ENCODE data around the gene SLC37A1. TPM values are rescaled to one million over a fixed set of nuclear protein-coding genes. Genes with fewer than 3 reads are reported as not detected.

SLC37A1 gene
- total and polyA plus RNA-seq, 8 donors, result 4.7 to 14.3 (median 7.9) TPM

DNA sequence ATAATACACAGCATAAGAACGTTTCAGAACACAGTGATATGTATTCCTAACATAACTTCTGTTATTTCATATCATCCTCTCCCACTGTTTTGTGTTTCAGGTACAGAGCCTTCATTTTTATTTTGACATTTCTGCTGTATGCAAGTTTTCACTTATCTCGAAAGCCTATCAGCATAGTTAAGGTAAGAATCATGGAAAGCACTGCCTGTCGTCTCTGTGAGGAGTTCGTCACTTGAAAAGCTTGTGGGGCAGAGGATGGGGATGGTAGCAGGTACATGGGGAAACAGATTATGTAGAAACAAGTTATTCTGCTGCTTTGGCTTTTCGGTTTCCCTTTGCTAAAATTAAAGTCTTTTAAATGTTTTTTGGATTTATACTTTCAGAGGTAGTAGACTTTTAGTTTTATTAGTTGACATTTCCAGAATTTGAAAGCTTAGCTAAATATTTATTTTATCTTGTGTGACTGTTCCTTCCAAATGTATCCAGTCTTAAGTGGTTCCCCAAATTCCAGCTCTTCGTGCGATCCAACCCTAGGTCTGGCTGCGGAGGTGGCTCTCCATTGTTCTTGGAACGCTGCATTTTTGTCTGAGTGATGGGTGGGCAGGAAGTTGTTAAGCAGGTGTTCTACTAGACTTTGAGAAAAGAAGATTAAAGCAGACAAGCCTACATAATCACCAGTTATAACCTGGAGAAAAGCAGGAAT is 12.2 kb downstream of the SLC37A1 start:
- TF ChIP-seq, protein P1, sequence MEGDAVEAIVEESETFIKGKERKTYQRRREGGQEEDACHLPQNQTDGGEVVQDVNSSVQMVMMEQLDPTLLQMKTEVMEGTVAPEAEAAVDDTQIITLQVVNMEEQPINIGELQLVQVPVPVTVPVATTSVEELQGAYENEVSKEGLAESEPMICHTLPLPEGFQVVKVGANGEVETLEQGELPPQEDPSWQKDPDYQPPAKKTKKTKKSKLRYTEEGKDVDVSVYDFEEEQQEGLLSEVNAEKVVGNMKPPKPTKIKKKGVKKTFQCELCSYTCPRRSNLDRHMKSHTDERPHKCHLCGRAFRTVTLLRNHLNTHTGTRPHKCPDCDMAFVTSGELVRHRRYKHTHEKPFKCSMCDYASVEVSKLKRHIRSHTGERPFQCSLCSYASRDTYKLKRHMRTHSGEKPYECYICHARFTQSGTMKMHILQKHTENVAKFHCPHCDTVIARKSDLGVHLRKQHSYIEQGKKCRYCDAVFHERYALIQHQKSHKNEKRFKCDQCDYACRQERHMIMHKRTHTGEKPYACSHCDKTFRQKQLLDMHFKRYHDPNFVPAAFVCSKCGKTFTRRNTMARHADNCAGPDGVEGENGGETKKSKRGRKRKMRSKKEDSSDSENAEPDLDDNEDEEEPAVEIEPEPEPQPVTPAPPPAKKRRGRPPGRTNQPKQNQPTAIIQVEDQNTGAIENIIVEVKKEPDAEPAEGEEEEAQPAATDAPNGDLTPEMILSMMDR (IDR thresholded peaks at IDR 0.05), result no peak

GRCh38 chr21:42526379-42526727 is 12.7 kb downstream of the SLC37A1 start:
- 19 to 34% methylated on average over 9 of the region's 9 CpGs for WGBS, 2 donors
- Histone ChIP-seq H3K27me3 (no peaks in the 10 kb centered on the region), H3K4me3 (no peak overlapping the region), H3K9me3 (no peaks in the 10 kb centered on the region), H3K36me3 (no peaks in the 10 kb centered on the region), H3K27ac (peak overlapping the region in 2 of 4 donors; percentile 25 to 57), H3K4me1 (peaks cover 0 to 18% (median 10%) of the 10 kb centered on the region in 3 donors)
- peak; percentile 68 to 77 (median 72) for ATAC-seq
- intact Hi-C loops (cut with DNase I), result no loop called here
- FAIRE-seq, result no peak
- DNase-seq, result peak in 5 of 6 donors; percentile 40 to 82 (median 67)
- TF ChIP-seq, protein P1 (IDR thresholded peaks at IDR 0.05), result no peak

More for the DNA sequence above, 12.2 kb downstream of the SLC37A1 start:
- peaks cover 0 to 18% (median 10%) of the 10 kb centered on the region in 3 donors for H3K4me1 ChIP-seq
- peak overlapping the region in 3 of 4 donors; percentile 2 to 57 (median 25) for H3K27ac ChIP-seq
- H3K4me3 ChIP-seq, result no peak overlapping the region
- no peaks in the 10 kb centered on the region for H3K36me3 ChIP-seq
- ATAC-seq, result no peak
- no peaks in the 10 kb centered on the region for H3K27me3 ChIP-seq
- WGBS, 2 donors, result 61 to 67% methylated on average over 9 of the region's 9 CpGs
- FAIRE-seq, result no peak
- no peak for DNase-seq
- H3K9me3 ChIP-seq, result no peaks in the 10 kb centered on the region
- intact Hi-C loops (cut with DNase I), result no loop called here

GRCh38 chr21:42527127-42527488 is 13.5 kb downstream of the SLC37A1 start:
- Histone ChIP-seq H3K36me3 (no peaks in the 10 kb centered on the region), H3K4me1 (peaks cover 0 to 18% (median 10%) of the 10 kb centered on the region in 3 donors), H3K9me3 (no peaks in the 10 kb centered on the region), H3K4me3 (no peak overlapping the region), H3K27me3 (no peaks in the 10 kb centered on the region), H3K27ac (peak overlapping the region in 1 of 4 donors; percentile 57)
- DNase-seq (no peak), FAIRE-seq (no peak), ATAC-seq (no peak)
- 91 to 92% methylated on average over 8 of the region's 8 CpGs for WGBS, 2 donors
- TF ChIP-seq, protein P1 (IDR thresholded peaks at IDR 0.05), result no peak
- intact Hi-C loops (cut with DNase I), result no loop called here

DNA sequence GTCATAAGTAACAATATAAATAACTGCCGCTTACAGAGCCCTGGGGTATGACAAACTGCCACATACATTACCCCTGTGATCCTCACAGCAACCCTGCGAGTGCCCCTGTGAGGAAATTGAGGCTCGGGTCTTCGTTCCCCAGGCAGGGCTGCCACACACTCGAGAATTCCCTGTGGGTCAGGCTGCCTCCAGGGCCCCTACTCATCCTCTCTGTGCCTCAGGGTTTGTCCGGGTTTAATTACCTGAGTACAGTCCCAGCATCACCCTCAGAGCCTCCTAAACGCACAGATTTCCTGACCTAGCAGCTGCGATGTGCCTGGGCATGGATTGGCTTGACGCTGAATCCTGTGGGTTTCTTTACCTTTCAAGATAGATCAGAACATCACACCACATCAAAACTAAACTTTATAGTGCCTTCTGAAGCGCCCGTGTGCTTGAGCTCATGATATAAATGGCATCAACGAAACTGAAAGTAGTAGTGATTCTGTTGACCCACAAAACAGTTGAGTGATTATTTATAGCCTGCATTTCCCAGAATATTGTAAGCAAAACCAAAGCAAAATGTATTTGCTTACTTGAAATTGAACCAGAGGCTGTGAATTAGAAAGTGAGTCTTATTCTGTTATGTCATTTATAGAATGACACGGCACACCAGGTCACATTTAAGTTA is 14.0 kb downstream of the SLC37A1 start:
- ATAC-seq, result peak in 1 of 4 donors; percentile 40
- 80 to 84% methylated on average over 13 of the region's 13 CpGs for WGBS, 2 donors

More for the DNA sequence above, 14.0 kb downstream of the SLC37A1 start:
- Histone ChIP-seq H3K4me3 (no peak overlapping the region), H3K9me3 (no peaks in the 10 kb centered on the region), H3K27me3 (no peaks in the 10 kb centered on the region), H3K4me1 (peaks cover 0 to 18% (median 10%) of the 10 kb centered on the region in 3 donors), H3K27ac (peak overlapping the region in 1 of 4 donors; percentile 57), H3K36me3 (no peaks in the 10 kb centered on the region)
- intact Hi-C loops (cut with DNase I), result no loop called here
- TF ChIP-seq, protein P1 (IDR thresholded peaks at IDR 0.05), result no peak
- peak; percentile 37 for FAIRE-seq
- no peak for DNase-seq
